Thymus (tissue), 11 donors: ENCODE measurements around the gene COG5. TPM values are rescaled to one million over a fixed set of nuclear protein-coding genes. Genes with fewer than 3 reads are reported as not detected.

ENCODE experiments used
- DNase-seq, 9 donors: peaks; one replicate each; pipeline ENCODE4 v3.0.0-alpha.2; 2013; ENCODE audit warnings: low spot score in 9 of 9, low read depth in 6 of 9, missing footprints in 1 of 9
- H3K27ac ChIP-seq, 2 donors: one replicate each; pipeline ENCODE4 v1.5.1; 2013; ENCODE audit warnings: control low read depth in 1 of 2, low read depth in 1 of 2, low read length in 1 of 2, mild to moderate bottlenecking in 1 of 2, moderate library complexity in 1 of 2
- H3K27me3 ChIP-seq, 2 donors: one replicate each; pipeline ENCODE4 v1.5.1; 2013; ENCODE audit warnings: low read length in 1 of 2; ENCODE audit not compliant: control insufficient read depth in 2 of 2, insufficient read depth in 1 of 2
- H3K36me3 ChIP-seq, 2 donors: one replicate each; pipeline ENCODE4 v1.5.1; 2013; ENCODE audit warnings: low read length in 1 of 2, mild to moderate bottlenecking in 1 of 2, moderate library complexity in 1 of 2; ENCODE audit not compliant: control insufficient read depth in 2 of 2, insufficient read depth in 2 of 2
- H3K4me1 ChIP-seq, 2 donors: one replicate each; pipeline ENCODE4 v1.5.1; 2013; ENCODE audit warnings: low read length in 2 of 2; ENCODE audit not compliant: control insufficient read depth in 2 of 2, insufficient read depth in 2 of 2
- H3K4me3 ChIP-seq, 2 donors: one replicate each; pipeline ENCODE4 v1.5.1; 2013; ENCODE audit warnings: low read length in 2 of 2, control low read depth in 1 of 2, mild to moderate bottlenecking in 1 of 2
- H3K9me3 ChIP-seq, 2 donors: one replicate each; pipeline ENCODE4 v1.5.1; 2013; ENCODE audit warnings: low read length in 1 of 2, mild to moderate bottlenecking in 1 of 2; ENCODE audit not compliant: control insufficient read depth in 2 of 2, insufficient read depth in 1 of 2
- WGBS: extraction: QIAGEN DNeasy Blood & Tissue Kit; methylation state at CpG from one replicate; pipeline ENCODE4 v1.1.7; 2013; 5-methylcytosine and 5-hydroxymethylcytosine counted together
- polyA plus RNA-seq: library from polyadenylated mRNA; stranded (reverse); fragments of 200-250 nt; gene quantifications from one replicate; pipeline ENCODE4 v1.2.3, GENCODE V29; 2013
- total RNA-seq: library from RNA; stranded (reverse); fragments of 120-200 nt; gene quantifications from one replicate; pipeline ENCODE4 v1.2.4, GENCODE V29; 2013
- donor health status: healthy.

The COG5 gene
- total and polyA plus RNA-seq, 2 donors = 8.7 to 25.2 TPM

GRCh38 chr7:107597953-107598352, 34.2 kb upstream of the COG5 start:
- WGBS = 93% methylated on average over 4 of the region's 4 CpGs
- Histone ChIP-seq H3K9me3 (no peaks in the 10 kb centered on the region), H3K27ac (no peak overlapping the region), H3K27me3 (no peaks in the 10 kb centered on the region), H3K36me3 (peaks cover 0 to 7% of the 10 kb centered on the region in 2 donors), H3K4me3 (no peak overlapping the region), H3K4me1 (no peaks in the 10 kb centered on the region)
- DNase-seq = no peak

- Histone ChIP-seq H3K36me3 (peaks cover 0 to 7% of the 10 kb centered on the region in 2 donors), H3K4me3 (no peak overlapping the region), H3K27ac (no peak overlapping the region), H3K27me3 (no peaks in the 10 kb centered on the region), H3K9me3 (no peaks in the 10 kb centered on the region), H3K4me1 (no peaks in the 10 kb centered on the region)
- DNase-seq = no peak
- 96% methylated on average over 1 of the region's 1 CpG for WGBS
These were observed 33.8 kb upstream of the COG5 start for GRCh38 chr7:107597582-107597916.

GRCh38 chr7:107596881-107597581, 33.3 kb upstream of the COG5 start:
- no peak for DNase-seq
- no peaks in the 10 kb centered on the region for H3K4me1 ChIP-seq
- no peaks in the 10 kb centered on the region for H3K27me3 ChIP-seq
- WGBS = 96% methylated on average over 5 of the region's 5 CpGs
- no peaks in the 10 kb centered on the region for H3K9me3 ChIP-seq
- peaks cover 0 to 7% of the 10 kb centered on the region in 2 donors for H3K36me3 ChIP-seq
- no peak overlapping the region for H3K4me3 ChIP-seq
- no peak overlapping the region for H3K27ac ChIP-seq

DNA sequence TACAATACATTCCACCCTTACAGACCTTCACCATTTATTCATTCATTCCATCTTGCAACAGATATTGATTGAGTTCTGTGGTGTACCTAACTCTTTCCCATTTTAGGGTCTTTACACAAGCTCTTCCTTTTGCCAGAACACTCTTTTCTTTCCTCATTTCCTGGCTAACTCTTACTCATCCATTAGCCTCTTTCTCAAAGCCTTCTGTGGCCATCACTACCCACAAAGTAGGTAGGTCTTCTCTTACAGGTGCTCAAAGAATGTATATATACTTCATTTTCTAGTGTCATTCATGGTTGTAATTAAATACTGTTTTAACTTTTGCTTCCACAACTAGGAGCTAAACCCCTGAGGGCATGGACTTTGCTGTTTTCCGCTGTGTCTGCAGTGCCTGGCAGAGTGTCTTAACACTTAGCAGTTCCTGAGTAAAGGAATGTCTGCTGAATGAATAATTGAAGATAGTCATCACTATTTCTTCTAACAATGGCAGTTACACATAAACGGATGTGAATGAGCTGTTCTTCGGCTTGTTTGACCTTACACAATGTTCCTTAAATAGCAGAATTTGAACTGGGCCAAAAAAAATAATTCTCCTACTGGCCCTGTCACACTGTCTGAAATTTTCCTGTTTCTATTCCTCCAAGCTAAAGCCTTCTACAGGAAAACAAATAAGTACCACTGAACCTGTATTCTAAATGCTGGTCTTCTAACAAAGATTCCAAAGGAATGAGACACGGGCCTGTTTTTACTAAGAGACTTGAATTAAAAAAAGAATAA, 31.4 kb upstream of the COG5 start:
- no peaks in the 10 kb centered on the region for H3K27me3 ChIP-seq
- no peaks in the 10 kb centered on the region for H3K4me1 ChIP-seq
- H3K27ac ChIP-seq = no peak overlapping the region
- H3K9me3 ChIP-seq = no peaks in the 10 kb centered on the region
- peaks cover 0 to 7% of the 10 kb centered on the region in 2 donors for H3K36me3 ChIP-seq
- H3K4me3 ChIP-seq = no peak overlapping the region
- 91% methylated on average over 4 of the region's 4 CpGs for WGBS
- DNase-seq = no peak

GRCh38 chr7:107593025-107593410, 29.3 kb upstream of the COG5 start:
- H3K9me3 ChIP-seq = no peaks in the 10 kb centered on the region
- H3K36me3 ChIP-seq = peaks cover 0 to 7% of the 10 kb centered on the region in 2 donors
- H3K4me3 ChIP-seq = no peak overlapping the region
- 100% methylated on average over 1 of the region's 1 CpG for WGBS
- H3K4me1 ChIP-seq = no peaks in the 10 kb centered on the region
- DNase-seq = no peak
- no peaks in the 10 kb centered on the region for H3K27me3 ChIP-seq
- no peak overlapping the region for H3K27ac ChIP-seq

DNA sequence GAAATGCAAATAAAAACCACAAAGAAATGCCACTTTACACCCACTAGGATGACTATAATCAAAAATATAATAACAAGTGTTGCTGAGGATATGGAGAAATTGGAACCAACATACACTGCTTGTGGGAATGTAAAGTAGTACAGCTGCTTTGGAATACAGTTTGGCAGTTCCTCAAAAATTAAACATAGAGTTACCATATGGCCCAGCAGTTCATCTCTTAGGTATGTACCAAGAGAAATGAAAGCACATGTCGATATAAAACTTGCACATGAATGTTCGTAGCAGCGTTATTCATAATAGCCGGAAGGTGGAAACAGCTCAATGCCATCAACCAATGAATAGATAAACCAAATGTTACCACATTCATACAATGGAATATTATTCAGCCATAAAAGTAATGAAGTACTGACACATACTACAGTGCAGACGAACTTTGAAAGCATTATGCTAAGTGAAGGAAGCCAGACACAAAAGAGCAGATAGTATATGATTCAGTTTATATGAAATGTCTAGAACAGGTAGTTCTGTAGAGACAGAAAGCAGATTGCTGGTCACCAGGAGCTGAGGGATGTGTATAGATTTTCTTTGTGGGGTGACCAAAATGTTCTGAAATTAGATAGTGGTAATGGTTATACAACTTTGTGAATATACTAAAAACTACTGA, 28.8 kb upstream of the COG5 start:
- over 99% methylated on average over 5 of the region's 5 CpGs for WGBS
- H3K36me3 ChIP-seq = peaks cover 0 to 7% of the 10 kb centered on the region in 2 donors
- DNase-seq = no peak
- no peaks in the 10 kb centered on the region for H3K9me3 ChIP-seq
- H3K27ac ChIP-seq = no peak overlapping the region
- H3K4me3 ChIP-seq = no peak overlapping the region
- H3K27me3 ChIP-seq = no peaks in the 10 kb centered on the region
- no peaks in the 10 kb centered on the region for H3K4me1 ChIP-seq

DNA sequence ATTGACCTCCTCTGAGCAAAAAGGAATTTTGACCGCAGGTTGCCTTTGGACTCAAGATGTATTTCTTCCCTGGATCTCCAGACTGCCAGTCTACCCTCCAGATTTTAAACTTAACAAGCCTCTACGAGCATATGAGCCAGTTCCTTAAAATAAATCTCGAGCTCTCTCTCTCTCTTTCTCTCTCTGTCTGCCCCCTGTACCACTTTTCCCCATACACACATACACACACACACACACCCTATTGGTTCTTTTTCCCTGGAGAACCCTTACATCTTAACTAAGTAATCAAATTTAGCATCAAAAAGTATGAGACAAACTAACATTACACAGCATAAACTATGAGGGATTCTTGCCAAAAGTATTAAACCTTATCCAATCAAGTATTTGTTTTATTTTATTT, 27.7 kb upstream of the COG5 start:
- Histone ChIP-seq H3K9me3 (no peaks in the 10 kb centered on the region), H3K36me3 (peaks cover 0 to 5% of the 10 kb centered on the region in 2 donors), H3K27ac (no peak overlapping the region), H3K4me1 (no peaks in the 10 kb centered on the region), H3K4me3 (no peak overlapping the region), H3K27me3 (no peaks in the 10 kb centered on the region)
- no peak for DNase-seq
- 94% methylated on average over 3 of the region's 3 CpGs for WGBS

GRCh38 chr7:107588529-107589130, 24.9 kb upstream of the COG5 start:
- no peak overlapping the region for H3K27ac ChIP-seq
- DNase-seq = no peak
- 96% methylated on average over 5 of the region's 5 CpGs for WGBS
- H3K27me3 ChIP-seq = no peaks in the 10 kb centered on the region
- no peaks in the 10 kb centered on the region for H3K9me3 ChIP-seq
- no peak overlapping the region for H3K4me3 ChIP-seq
- H3K4me1 ChIP-seq = no peaks in the 10 kb centered on the region
- peaks cover 0 to 7% of the 10 kb centered on the region in 2 donors for H3K36me3 ChIP-seq

DNA sequence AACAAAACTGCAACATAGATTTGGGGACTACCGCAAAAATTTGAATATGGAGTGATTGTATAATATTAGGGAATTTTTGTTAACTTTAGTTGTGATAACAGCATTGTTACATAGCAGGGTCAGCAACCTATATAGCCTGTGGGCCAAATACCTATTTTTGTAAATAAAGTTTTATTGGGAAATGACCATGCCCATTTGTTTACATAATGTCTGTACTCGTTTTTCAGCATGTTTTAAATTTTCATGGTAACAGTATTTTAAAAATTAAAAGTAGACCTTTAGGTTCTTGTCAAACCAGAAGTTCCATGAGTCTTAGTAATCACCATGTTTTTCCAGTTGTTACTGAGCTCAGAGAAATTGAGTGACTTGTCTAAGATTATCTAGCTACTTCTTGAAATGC, 21.0 kb upstream of the COG5 start:
- Histone ChIP-seq H3K4me1 (no peaks in the 10 kb centered on the region), H3K4me3 (no peak overlapping the region), H3K9me3 (no peaks in the 10 kb centered on the region), H3K36me3 (peaks cover 0 to 7% of the 10 kb centered on the region in 2 donors), H3K27me3 (no peaks in the 10 kb centered on the region), H3K27ac (no peak overlapping the region)
- DNase-seq = no peak
- WGBS = 94% methylated on average over 2 of the region's 2 CpGs
